ENCODE data around the gene USP47.
A peak's percentile ranks its signal among the peaks of the same experiment; 100 is the strongest.

The USP47 gene

DNA sequence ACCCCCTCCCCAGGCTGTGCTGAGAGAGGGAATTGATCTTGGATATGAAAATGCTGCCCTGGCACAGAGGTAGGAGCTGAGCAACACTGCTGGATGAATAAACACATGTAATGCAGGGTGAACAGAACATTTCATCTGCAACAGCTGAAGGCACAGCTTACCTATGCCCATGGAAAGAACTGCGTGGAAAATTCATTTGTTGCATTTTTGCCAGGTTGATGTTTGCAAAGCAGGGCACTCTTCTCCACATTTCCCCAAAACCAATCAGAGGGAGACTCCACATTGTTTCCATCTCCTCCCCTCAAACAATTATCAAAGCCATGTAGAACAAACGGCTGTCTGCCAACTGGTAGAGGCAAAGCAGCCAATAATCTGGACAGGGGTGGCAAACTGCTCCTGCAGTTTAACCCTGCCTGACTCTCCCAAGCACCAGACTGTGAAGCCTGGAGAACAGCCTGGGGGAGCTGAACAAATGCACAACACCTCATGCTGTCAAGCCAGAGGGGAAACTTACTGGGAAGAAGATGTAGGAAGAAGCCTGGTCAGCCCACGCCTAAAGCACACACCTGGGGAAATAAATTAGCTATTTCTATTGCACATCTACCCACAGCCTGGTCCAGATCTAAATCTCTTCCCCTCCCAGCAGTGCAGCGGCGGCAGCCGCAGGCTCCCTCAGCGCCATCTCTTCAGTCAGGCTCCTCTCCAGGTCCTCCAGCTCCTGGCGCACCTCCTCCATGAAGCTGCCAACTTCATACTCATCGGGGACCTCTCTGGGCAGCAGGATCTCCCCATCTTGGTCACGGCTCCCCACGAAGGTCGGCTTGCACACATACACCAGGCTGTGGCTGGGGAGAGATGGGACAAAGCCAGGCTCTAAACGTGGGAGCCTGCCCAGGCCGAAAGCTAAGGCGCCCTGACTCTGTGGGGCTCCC lies 122.3 kb downstream of the USP47 start:
- Histone ChIP-seq H3K36me3 (ENCODE audit: control insufficient read depth, insufficient read depth, low read length) (no peaks in the 10 kb centered on the region), H3K27me3 (replicated peaks; ENCODE audit: control insufficient read depth, insufficient read depth, low read length, poor library complexity, severe bottlenecking) (no peaks in the 10 kb centered on the region), H3K4me1 (ENCODE audit: control insufficient read depth, insufficient read depth, low read length, poor library complexity, severe bottlenecking) (peaks cover 23% of the 10 kb centered on the region), H3K4me3 (ENCODE audit: insufficient read depth, low read depth, low read length, poor library complexity, severe bottlenecking) (no peak overlapping the region), H3K9me3 (ENCODE audit: control insufficient read depth, low read length) (no peaks in the 10 kb centered on the region), H3K27ac (ENCODE audit: insufficient read depth, low read length, poor library complexity, severe bottlenecking) (no peak overlapping the region)
- DNase-seq = no peak

GRCh38 chr11:11964774-11965150 lies 123.0 kb downstream of the USP47 start:
- no peak overlapping the region for H3K4me3 ChIP-seq (ENCODE audit: insufficient read depth, low read depth, low read length, poor library complexity, severe bottlenecking)
- DNase-seq = no peak
- no peaks in the 10 kb centered on the region for H3K36me3 ChIP-seq (ENCODE audit: control insufficient read depth, insufficient read depth, low read length)
- H3K4me1 ChIP-seq (ENCODE audit: control insufficient read depth, insufficient read depth, low read length, poor library complexity, severe bottlenecking) = peaks cover 19% of the 10 kb centered on the region
- no peaks in the 10 kb centered on the region for H3K9me3 ChIP-seq (ENCODE audit: control insufficient read depth, low read length)
- no peaks in the 10 kb centered on the region for H3K27me3 ChIP-seq (replicated peaks; ENCODE audit: control insufficient read depth, insufficient read depth, low read length, poor library complexity, severe bottlenecking)
- H3K27ac ChIP-seq (ENCODE audit: insufficient read depth, low read length, poor library complexity, severe bottlenecking) = no peak overlapping the region

- H3K36me3 ChIP-seq (ENCODE audit: control insufficient read depth, insufficient read depth, low read length) = no peaks in the 10 kb centered on the region
- no peaks in the 10 kb centered on the region for H3K27me3 ChIP-seq (replicated peaks; ENCODE audit: control insufficient read depth, insufficient read depth, low read length, poor library complexity, severe bottlenecking)
- no peaks in the 10 kb centered on the region for H3K9me3 ChIP-seq (ENCODE audit: control insufficient read depth, low read length)
- H3K4me3 ChIP-seq (ENCODE audit: insufficient read depth, low read depth, low read length, poor library complexity, severe bottlenecking) = no peak overlapping the region
- DNase-seq = no peak
- no peak overlapping the region for H3K27ac ChIP-seq (ENCODE audit: insufficient read depth, low read length, poor library complexity, severe bottlenecking)
- H3K4me1 ChIP-seq (ENCODE audit: control insufficient read depth, insufficient read depth, low read length, poor library complexity, severe bottlenecking) = peaks cover 15% of the 10 kb centered on the region
These were observed 123.4 kb downstream of the USP47 start for GRCh38 chr11:11965192-11965591.

DNA sequence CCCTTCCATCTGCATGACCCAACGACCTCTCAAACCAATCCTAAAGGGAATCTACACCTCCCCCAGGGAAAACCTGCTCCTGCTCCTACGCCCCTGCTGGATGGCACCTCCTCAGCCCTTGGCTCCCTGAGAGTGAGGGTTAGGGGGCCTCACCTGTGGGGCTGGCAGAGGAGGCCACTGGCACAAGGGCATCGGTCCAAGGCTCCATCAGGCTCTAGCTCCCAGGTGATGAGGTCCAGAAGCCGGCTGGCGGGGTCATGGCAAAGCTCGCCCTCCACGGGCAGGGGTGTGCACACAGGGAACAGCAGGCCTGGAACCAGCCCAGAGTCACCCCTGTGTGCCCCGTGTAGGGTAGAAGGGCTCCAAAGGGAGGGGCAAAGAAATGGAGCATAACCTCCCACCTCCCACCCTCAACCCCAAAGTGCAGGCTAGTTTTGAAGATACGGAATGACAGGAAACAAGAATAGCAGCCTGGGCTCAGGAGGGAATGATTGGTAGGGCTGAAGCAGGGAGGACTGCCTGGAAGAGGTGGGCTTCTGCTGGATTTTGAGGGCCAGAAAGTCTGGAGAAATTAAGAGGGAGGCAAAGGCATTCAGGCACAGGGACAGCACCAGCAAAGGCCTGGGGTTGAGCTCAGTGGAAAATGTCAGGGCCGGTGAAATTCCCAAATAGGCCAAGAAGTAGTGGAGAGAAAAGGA lies 124.0 kb downstream of the USP47 start:
- no peak for DNase-seq
- Histone ChIP-seq H3K36me3 (ENCODE audit: control insufficient read depth, insufficient read depth, low read length) (no peaks in the 10 kb centered on the region), H3K4me1 (ENCODE audit: control insufficient read depth, insufficient read depth, low read length, poor library complexity, severe bottlenecking) (peaks cover 9% of the 10 kb centered on the region), H3K4me3 (ENCODE audit: insufficient read depth, low read depth, low read length, poor library complexity, severe bottlenecking) (no peak overlapping the region), H3K27me3 (replicated peaks; ENCODE audit: control insufficient read depth, insufficient read depth, low read length, poor library complexity, severe bottlenecking) (no peaks in the 10 kb centered on the region), H3K27ac (ENCODE audit: insufficient read depth, low read length, poor library complexity, severe bottlenecking) (no peak overlapping the region), H3K9me3 (ENCODE audit: control insufficient read depth, low read length) (no peaks in the 10 kb centered on the region)

- Histone ChIP-seq H3K27me3 (replicated peaks; ENCODE audit: control insufficient read depth, insufficient read depth, low read length, poor library complexity, severe bottlenecking) (no peaks in the 10 kb centered on the region), H3K9me3 (ENCODE audit: control insufficient read depth, low read length) (no peaks in the 10 kb centered on the region), H3K4me3 (ENCODE audit: insufficient read depth, low read depth, low read length, poor library complexity, severe bottlenecking) (no peak overlapping the region), H3K4me1 (ENCODE audit: control insufficient read depth, insufficient read depth, low read length, poor library complexity, severe bottlenecking) (peaks cover 4% of the 10 kb centered on the region), H3K27ac (ENCODE audit: insufficient read depth, low read length, poor library complexity, severe bottlenecking) (no peak overlapping the region), H3K36me3 (ENCODE audit: control insufficient read depth, insufficient read depth, low read length) (no peaks in the 10 kb centered on the region)
- no peak for DNase-seq
These were observed 124.6 kb downstream of the USP47 start for GRCh38 chr11:11966354-11966741.

GRCh38 chr11:11966826-11967668 lies 125.3 kb downstream of the USP47 start:
- H3K27ac ChIP-seq (ENCODE audit: insufficient read depth, low read length, poor library complexity, severe bottlenecking) = no peak overlapping the region
- H3K4me3 ChIP-seq (ENCODE audit: insufficient read depth, low read depth, low read length, poor library complexity, severe bottlenecking) = no peak overlapping the region
- no peaks in the 10 kb centered on the region for H3K27me3 ChIP-seq (replicated peaks; ENCODE audit: control insufficient read depth, insufficient read depth, low read length, poor library complexity, severe bottlenecking)
- DNase-seq = peak; percentile 20 to 44 (median 33)
- no peaks in the 10 kb centered on the region for H3K36me3 ChIP-seq (ENCODE audit: control insufficient read depth, insufficient read depth, low read length)
- H3K4me1 ChIP-seq (ENCODE audit: control insufficient read depth, insufficient read depth, low read length, poor library complexity, severe bottlenecking) = no peaks in the 10 kb centered on the region
- no peaks in the 10 kb centered on the region for H3K9me3 ChIP-seq (ENCODE audit: control insufficient read depth, low read length)

DNA sequence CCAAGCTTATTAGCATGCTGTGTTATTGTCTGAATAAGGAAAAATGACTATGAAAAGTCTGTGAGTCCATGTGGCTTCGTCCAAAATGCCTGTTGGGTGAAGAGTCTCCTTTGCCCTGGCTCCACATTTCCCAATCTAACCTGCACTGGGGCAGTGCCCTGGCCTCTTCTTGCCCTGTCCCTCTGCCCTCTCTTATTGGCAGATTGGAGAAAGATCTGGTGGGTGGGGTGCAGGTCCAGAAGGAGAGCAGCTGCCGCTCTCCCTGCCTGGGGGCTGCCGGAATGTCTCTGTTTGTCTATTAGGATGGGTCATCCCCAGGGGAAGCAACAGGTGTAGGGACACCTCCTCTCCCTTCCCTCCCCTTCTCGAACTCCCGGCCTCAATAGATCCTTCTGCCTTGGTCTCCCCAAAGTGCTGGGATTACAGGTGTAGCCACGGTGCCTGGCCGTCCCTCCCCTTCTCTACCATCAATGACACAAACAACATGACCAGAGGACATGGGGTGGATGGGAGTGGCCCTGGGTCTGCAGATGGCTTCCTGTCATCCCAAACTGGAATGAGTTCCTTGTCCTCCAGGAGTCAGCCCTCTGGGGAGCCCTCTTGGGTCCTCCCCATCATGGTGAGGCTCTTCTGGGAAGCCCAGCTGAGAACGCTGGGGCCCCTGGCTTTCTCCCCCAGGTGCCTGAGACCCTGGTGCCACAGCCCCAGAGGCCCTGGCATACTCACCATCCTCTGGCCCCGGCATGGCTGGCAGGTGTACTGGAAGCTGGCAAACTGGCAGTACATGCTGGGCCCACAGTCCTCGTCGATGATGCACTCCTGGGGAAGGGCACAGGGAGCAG lies 126.1 kb downstream of the USP47 start:
- no peak overlapping the region for H3K27ac ChIP-seq (ENCODE audit: insufficient read depth, low read length, poor library complexity, severe bottlenecking)
- no peak for DNase-seq
- no peaks in the 10 kb centered on the region for H3K27me3 ChIP-seq (replicated peaks; ENCODE audit: control insufficient read depth, insufficient read depth, low read length, poor library complexity, severe bottlenecking)
- H3K4me3 ChIP-seq (ENCODE audit: insufficient read depth, low read depth, low read length, poor library complexity, severe bottlenecking) = no peak overlapping the region
- no peaks in the 10 kb centered on the region for H3K9me3 ChIP-seq (ENCODE audit: control insufficient read depth, low read length)
- no peaks in the 10 kb centered on the region for H3K4me1 ChIP-seq (ENCODE audit: control insufficient read depth, insufficient read depth, low read length, poor library complexity, severe bottlenecking)
- no peaks in the 10 kb centered on the region for H3K36me3 ChIP-seq (ENCODE audit: control insufficient read depth, insufficient read depth, low read length)

DNA sequence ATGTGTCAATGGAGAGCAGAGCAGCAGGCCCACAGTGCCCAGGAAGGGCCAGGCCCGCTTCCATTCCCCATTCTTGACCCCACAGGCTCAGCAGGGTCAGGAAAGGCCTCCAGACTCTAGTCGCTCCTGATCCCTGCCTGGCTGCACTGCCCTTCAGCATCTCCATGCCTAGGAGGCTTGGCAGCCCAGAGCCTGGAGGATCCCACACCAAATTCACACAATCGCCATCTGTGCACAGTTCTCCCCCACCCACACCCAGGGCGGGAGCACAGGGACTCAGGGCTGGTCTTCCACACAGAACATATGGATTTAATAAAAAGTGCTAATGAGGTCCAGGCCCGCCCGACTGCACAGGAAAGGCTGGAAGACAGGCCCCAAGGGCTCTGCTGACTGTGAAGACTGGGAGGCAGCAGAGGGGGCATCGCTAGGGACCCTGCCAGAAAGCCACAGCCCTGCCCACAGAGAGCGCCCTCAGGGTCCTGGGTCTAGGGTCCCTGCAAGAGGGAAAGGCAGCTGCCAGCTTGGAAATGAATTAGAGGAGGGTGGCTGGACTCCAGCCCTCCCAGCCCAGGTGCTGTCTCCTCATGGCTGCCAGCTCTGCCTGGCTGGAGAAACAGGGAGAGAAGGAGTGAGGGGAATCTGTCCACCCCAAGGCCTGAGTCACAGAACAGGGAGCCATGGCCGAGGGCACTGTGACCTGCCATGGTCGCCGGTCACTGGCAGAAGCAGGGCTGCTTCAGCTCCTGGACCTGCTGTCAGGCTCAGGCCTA lies 126.9 kb downstream of the USP47 start:
- Histone ChIP-seq H3K27me3 (replicated peaks; ENCODE audit: control insufficient read depth, insufficient read depth, low read length, poor library complexity, severe bottlenecking) (no peaks in the 10 kb centered on the region), H3K4me3 (ENCODE audit: insufficient read depth, low read depth, low read length, poor library complexity, severe bottlenecking) (no peak overlapping the region), H3K27ac (ENCODE audit: insufficient read depth, low read length, poor library complexity, severe bottlenecking) (no peak overlapping the region), H3K36me3 (ENCODE audit: control insufficient read depth, insufficient read depth, low read length) (no peaks in the 10 kb centered on the region), H3K9me3 (ENCODE audit: control insufficient read depth, low read length) (no peaks in the 10 kb centered on the region), H3K4me1 (ENCODE audit: control insufficient read depth, insufficient read depth, low read length, poor library complexity, severe bottlenecking) (no peaks in the 10 kb centered on the region)
- no peak for DNase-seq
